SK-N-SH (cell line): ENCODE results near the gene CSTF2T. TPM values are rescaled to one million over a fixed set of nuclear protein-coding genes. Genes with fewer than 3 reads are reported as not detected.

Experiments
- CTCF ChIA-PET: fragments of 300-600, 350-600 bp; formaldehyde crosslinking; extraction: SDS; loops from one replicate; lab custom pipeline; 2021; lab: Yijun Ruan, JAX
- POLR2A ChIA-PET: fragments of 350-600 bp; sonication (Branson Sonifier 250); formaldehyde crosslinking; extraction: SDS; loops from one replicate; lab custom pipeline; 2020; ENCODE audit warnings: antibody characterized with exemption, inconsistent platforms; lab: Yijun Ruan, JAX
- DNase-seq: peaks from one replicate; pipeline ENCODE4 v3.0.0; 2012
- H2AFZ ChIP-seq: fragments of 200-600 bp; sonication (generic); 2 replicates; pipeline ENCODE4 v1.8.1; 2016; ENCODE audit warnings: antibody characterized with exemption, mild to moderate bottlenecking, low read depth
- H3F3A ChIP-seq: fragments of 200-600 bp; sonication (generic); replicated peaks from 2 replicates; pipeline ENCODE3; 2016; ENCODE audit warnings: antibody characterized with exemption, mild to moderate bottlenecking; ENCODE audit not compliant: insufficient read depth
- H3K27ac ChIP-seq, 2 experiments: fragments of 200-500 bp in 1 of 2; fragments of 200-600 bp in 1 of 2; sonication (Bioruptor generic) in 1 of 2; sonication (generic), shearing (Covaris generic) in 1 of 2; 2 replicates each; pipeline versions ENCODE4 v1.5.1 to v1.6.1; 2014 to 2016; ENCODE audit warnings: low read depth in 2 of 2, inconsistent platforms in 1 of 2, low read length in 1 of 2, mild to moderate bottlenecking in 1 of 2, mixed read lengths in 1 of 2
- H3K27me3 ChIP-seq: fragments of 200-600 bp; sonication (generic), shearing (Covaris generic); 2 replicates; pipeline ENCODE4 v1.6.1; 2016; ENCODE audit warnings: mixed run types; ENCODE audit not compliant: insufficient read depth
- H3K36me3 ChIP-seq, 2 experiments: fragments of 200-500 bp in 1 of 2; fragments of 200-600 bp in 1 of 2; sonication (Bioruptor generic) in 1 of 2; sonication (generic) in 1 of 2; replicated peaks in 1 of 2; 2 replicates each; pipeline versions ENCODE3 to v1.5.1; 2014 to 2016; ENCODE audit warnings: low read length in 1 of 2, mild to moderate bottlenecking in 1 of 2; ENCODE audit not compliant: insufficient read depth in 2 of 2, control insufficient read depth in 1 of 2
- H3K4me1 ChIP-seq, 2 experiments: fragments of 200-500 bp in 1 of 2; fragments of 200-600 bp in 1 of 2; sonication (Bioruptor generic) in 1 of 2; sonication (generic), shearing (Covaris generic) in 1 of 2; 2 replicates each; pipeline versions ENCODE4 v1.5.1 to v1.6.1; 2014 to 2016; ENCODE audit warnings: low read depth in 1 of 2, low read length in 1 of 2, mixed run types in 1 of 2; ENCODE audit not compliant: insufficient read depth in 2 of 2, control insufficient read depth in 1 of 2
- H3K4me2 ChIP-seq: fragments of 200-600 bp; sonication (generic), shearing (Covaris generic); 2 replicates; pipeline ENCODE4 v1.6.1; 2017; ENCODE audit warnings: mixed run types
- H3K4me3 ChIP-seq, 2 experiments: fragments of 200-500 bp in 1 of 2; fragments of 200-600 bp in 1 of 2; sonication (Bioruptor generic) in 1 of 2; sonication (generic), shearing (Covaris generic) in 1 of 2; 2 replicates each; pipeline versions ENCODE4 v1.5.1 to v1.8.1; 2014 to 2016; ENCODE audit warnings: low read depth in 2 of 2, inconsistent platforms in 1 of 2, low read length in 1 of 2, mild to moderate bottlenecking in 1 of 2, mixed read lengths in 1 of 2, moderate library complexity in 1 of 2
- H3K79me2 ChIP-seq: fragments of 200-600 bp; sonication (generic); 2 replicates; pipeline ENCODE4 v1.8.1; 2017; ENCODE audit warnings: mild to moderate bottlenecking; ENCODE audit not compliant: insufficient read depth
- H3K9ac ChIP-seq: fragments of 200-600 bp; sonication (generic); 2 replicates; pipeline ENCODE4 v1.6.1; 2017; ENCODE audit warnings: mixed run types
- H3K9me2 ChIP-seq: fragments of 200-600 bp; sonication (generic); 2 replicates; pipeline ENCODE4 v1.6.1; 2017; ENCODE audit warnings: mixed run types
- H3K9me3 ChIP-seq: fragments of 200-600 bp; sonication (generic); 2 replicates; pipeline ENCODE4 v1.6.1; 2017; ENCODE audit warnings: mixed run types, mild to moderate bottlenecking, moderate library complexity
- H4K20me1 ChIP-seq: fragments of 200-600 bp; sonication (generic); 2 replicates; pipeline ENCODE4 v1.6.1; 2017; ENCODE audit warnings: mild to moderate bottlenecking, mixed run types; ENCODE audit not compliant: insufficient read depth
- ELF1 ChIP-seq: IDR thresholded peaks from 2 replicates; pipeline ENCODE4 v1.4.0; 2012
- EP300 ChIP-seq, 2 experiments: IDR thresholded peaks; 2 replicates each; pipeline versions ENCODE4 v1.4.0 to v1.6.1; 2012; ENCODE audit warnings: borderline replicate concordance in 1 of 2, low read depth in 1 of 2, low read length in 1 of 2
- FOXJ3 ChIP-seq: sonication (generic); formaldehyde crosslinking; IDR thresholded peaks from 2 replicates; pipeline ENCODE4 v1.5.1; 2020; ENCODE audit warnings: mild to moderate bottlenecking, missing genetic modification reagents
- FOXM1 ChIP-seq: IDR thresholded peaks from 2 replicates; pipeline ENCODE4 v1.4.0; 2012; ENCODE audit warnings: low read depth, mild to moderate bottlenecking
- IRF3 ChIP-seq: fragments of 150-350 bp; IDR thresholded peaks from 2 replicates; pipeline ENCODE4 v1.6.1; 2016; ENCODE audit warnings: mild to moderate bottlenecking, low read depth, low read length
- JUND ChIP-seq: IDR thresholded peaks from 2 replicates; pipeline ENCODE4 v1.4.0; 2012
- MAX ChIP-seq: IDR thresholded peaks from 2 replicates; pipeline ENCODE4 v1.4.0; 2012; ENCODE audit warnings: low read depth
- MXI1 ChIP-seq: IDR thresholded peaks from 2 replicates; pipeline ENCODE4 v1.6.1; 2012; ENCODE audit warnings: mild to moderate bottlenecking, low read depth, low read length, improper control_type of control experiment
- NRF1 ChIP-seq: IDR thresholded peaks from 2 replicates; pipeline ENCODE4 v1.6.1; 2012; ENCODE audit warnings: low read depth, mild to moderate bottlenecking, low read length
- RCOR1 ChIP-seq: fragments of 150-350 bp; IDR thresholded peaks from 2 replicates; pipeline ENCODE4 v1.6.1; 2017; ENCODE audit warnings: antibody characterized with exemption, low read length
- REST ChIP-seq: IDR thresholded peaks from 2 replicates; pipeline ENCODE4 v1.6.1; 2012; ENCODE audit warnings: mild to moderate bottlenecking, low read depth, low read length, moderate library complexity
- RFX5 ChIP-seq: IDR thresholded peaks from 2 replicates; pipeline ENCODE4 v1.6.1; 2012; ENCODE audit warnings: mild to moderate bottlenecking, improper control_type of control experiment, low read length
- SIN3A ChIP-seq: IDR thresholded peaks from 2 replicates; pipeline ENCODE4 v1.6.1; 2012; ENCODE audit warnings: low read depth, mild to moderate bottlenecking, low read length, moderate library complexity, borderline replicate concordance
- TAF1 ChIP-seq: IDR thresholded peaks from 2 replicates; pipeline ENCODE4 v1.6.1; 2012; ENCODE audit warnings: low read depth, mild to moderate bottlenecking, low read length, moderate library complexity, borderline replicate concordance
- TCF12 ChIP-seq: IDR thresholded peaks from 2 replicates; pipeline ENCODE4 v1.4.0; 2012
- YY1 ChIP-seq: IDR thresholded peaks from 2 replicates; pipeline ENCODE4 v1.4.0; 2012; ENCODE audit warnings: low read depth, mild to moderate bottlenecking
- ZBTB33 ChIP-seq: IDR thresholded peaks from 2 replicates; pipeline ENCODE4 v1.4.0; 2012; ENCODE audit warnings: low read depth, borderline replicate concordance
- WGBS: methylation state at CpG from one replicate; pipeline ENCODE4 v1.1.6; 2017; ENCODE audit warnings: low lambda C conversion rate; 5-methylcytosine and 5-hydroxymethylcytosine counted together
- polyA plus RNA-seq, 3 experiments: library from polyadenylated mRNA; depleted of rRNA; stranded (reverse); fragments of >200 nt; gene quantifications; 2 replicates each; pipeline ENCODE4 v1.2.3, GENCODE V29; 2012

Gene CSTF2T
- polyA plus RNA-seq, 1 of the 3 experiments (the other 2 are of a cell fraction), result 4.3 TPM

GRCh38 chr10:51729822-51730555 lies 30.6 kb upstream of the CSTF2T start:
- Histone ChIP-seq H2AFZ (no peak overlapping the region), H3F3A (no peaks in the 10 kb centered on the region), H3K9ac (no peak overlapping the region), H3K36me3 (no peaks in the 10 kb centered on the region), H3K27ac (no peak overlapping the region), H4K20me1 (no peaks in the 10 kb centered on the region), H3K9me2 (no peaks in the 10 kb centered on the region), H3K27me3 (no peaks in the 10 kb centered on the region), H3K4me3 (no peak overlapping the region), H3K4me1 (no peaks in the 10 kb centered on the region), H3K4me2 (no peak overlapping the region), H3K79me2 (no peaks in the 10 kb centered on the region), H3K9me3 (no peaks in the 10 kb centered on the region)
- ChIA-PET POLR2A (no interaction called here), CTCF (interaction anchor here (1.1 kb wide), 1 partner anchor 230 kb away, joined by 3 read pairs; no protein-coding TSS in a partner anchor)
- DNase-seq, result no peak
- 88% methylated on average over 7 of the region's 7 CpGs for whole genome bisulfite sequencing
- TF ChIP-seq TAF1, result no peak
- no peak for TF ChIP-seq RCOR1
- TF ChIP-seq SIN3A, result no peak
- TF ChIP-seq MAX, result no peak

- CTCF ChIA-PET, result no interaction called here
- peaks cover 3% of the 10 kb centered on the region for H3F3A ChIP-seq
- no peak overlapping the region for H2AFZ ChIP-seq
- H3K27me3 ChIP-seq, result no peaks in the 10 kb centered on the region
- H3K79me2 ChIP-seq, result no peaks in the 10 kb centered on the region
- no peaks in the 10 kb centered on the region for H3K4me1 ChIP-seq
- H3K9ac ChIP-seq, result no peak overlapping the region
- no peak for DNase-seq
- H3K4me2 ChIP-seq, result no peak overlapping the region
- no peak for TF ChIP-seq EP300 (IDR thresholded peaks at IDR 0.05; ENCODE audit: borderline replicate concordance in 1 of 2, low read depth in 1 of 2, low read length in 1 of 2)
- no peak for TF ChIP-seq FOXJ3 (CRISPR knock-in tag)
- TF ChIP-seq IRF3, result no peak
- no peak for TF ChIP-seq FOXM1
- no peak for TF ChIP-seq MXI1
- no peak for TF ChIP-seq TCF12
- no peak for TF ChIP-seq YY1
- TF ChIP-seq ELF1, result no peak
- TF ChIP-seq RFX5, result no peak
- TF ChIP-seq REST, result no peak
- no peak for TF ChIP-seq NRF1
- TF ChIP-seq ZBTB33, result no peak
- no peak for TF ChIP-seq JUND
- TF ChIP-seq RCOR1, result no peak
- TF ChIP-seq, all 33 proteins: peak for 0
- 77% methylated on average over 1 of the region's 1 CpG for WGBS
- H3K27ac ChIP-seq, result no peak overlapping the region
- H4K20me1 ChIP-seq, result no peaks in the 10 kb centered on the region
- no peaks in the 10 kb centered on the region for H3K9me2 ChIP-seq
- no peak overlapping the region for H3K4me3 ChIP-seq
- no peaks in the 10 kb centered on the region for H3K36me3 ChIP-seq
- no peaks in the 10 kb centered on the region for H3K9me3 ChIP-seq
- POLR2A ChIA-PET, result no interaction called here
Observed at GRCh38 chr10:51724038-51724437, 24.6 kb upstream of the CSTF2T start.
